ENCODE measurements around the gene CSTF2. TPM values are rescaled to one million over a fixed set of nuclear protein-coding genes. Genes with fewer than 3 reads are reported as not detected.

CSTF2 gene
- total RNA-seq, 1 experiment from 2014 or later: 26.7 TPM

DNA sequence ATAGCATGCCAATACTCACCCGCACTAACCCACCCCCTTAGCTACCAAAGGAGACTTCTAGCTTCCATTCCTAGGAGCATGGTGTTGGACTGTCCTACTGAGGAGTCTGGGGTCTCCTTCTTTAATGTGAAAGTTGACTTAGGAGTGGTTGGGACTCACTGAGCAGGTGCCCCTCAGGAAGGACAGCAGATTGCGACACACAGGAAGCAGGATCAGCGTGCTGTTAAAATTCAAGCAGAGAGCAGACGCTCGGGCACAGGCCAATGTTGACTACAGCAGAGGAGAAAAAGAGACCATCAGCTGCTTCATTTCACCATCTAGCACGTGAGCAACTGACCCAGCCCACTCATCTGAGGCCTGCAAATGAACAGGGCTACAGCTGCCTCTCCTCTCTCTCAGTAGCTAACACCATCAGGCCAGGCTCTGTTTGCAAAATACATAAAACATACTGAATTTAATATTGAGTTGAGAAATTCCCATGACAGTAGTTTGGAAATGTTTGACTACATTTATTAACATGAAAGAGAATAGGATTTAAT is 43.2 kb downstream of the CSTF2 start:
- no peak for DNase-seq (ENCODE audit: unreplicated experiment)
- ChIA-PET CTCF (interaction anchor here (1.1 kb wide), 1 partner anchor 11 kb away, joined by 3 read pairs; no protein-coding TSS in a partner anchor), POLR2A (no interaction called here)
- Mint-ChIP-seq H3K27ac (ENCODE audit: low read depth, unreplicated experiment) (no peak overlapping the region), H3K9me3 (ENCODE audit: unreplicated experiment) (no peaks in the 10 kb centered on the region), H3K4me1 (ENCODE audit: insufficient read depth, unreplicated experiment) (peaks cover 9% of the 10 kb centered on the region), H3K36me3 (ENCODE audit: insufficient read depth, unreplicated experiment) (no peaks in the 10 kb centered on the region), H3K4me3 (ENCODE audit: unreplicated experiment) (no peak overlapping the region), H3K27me3 (ENCODE audit: insufficient read depth, unreplicated experiment) (peaks cover 64% of the 10 kb centered on the region)
- TF ChIP-seq, protein P1, sequence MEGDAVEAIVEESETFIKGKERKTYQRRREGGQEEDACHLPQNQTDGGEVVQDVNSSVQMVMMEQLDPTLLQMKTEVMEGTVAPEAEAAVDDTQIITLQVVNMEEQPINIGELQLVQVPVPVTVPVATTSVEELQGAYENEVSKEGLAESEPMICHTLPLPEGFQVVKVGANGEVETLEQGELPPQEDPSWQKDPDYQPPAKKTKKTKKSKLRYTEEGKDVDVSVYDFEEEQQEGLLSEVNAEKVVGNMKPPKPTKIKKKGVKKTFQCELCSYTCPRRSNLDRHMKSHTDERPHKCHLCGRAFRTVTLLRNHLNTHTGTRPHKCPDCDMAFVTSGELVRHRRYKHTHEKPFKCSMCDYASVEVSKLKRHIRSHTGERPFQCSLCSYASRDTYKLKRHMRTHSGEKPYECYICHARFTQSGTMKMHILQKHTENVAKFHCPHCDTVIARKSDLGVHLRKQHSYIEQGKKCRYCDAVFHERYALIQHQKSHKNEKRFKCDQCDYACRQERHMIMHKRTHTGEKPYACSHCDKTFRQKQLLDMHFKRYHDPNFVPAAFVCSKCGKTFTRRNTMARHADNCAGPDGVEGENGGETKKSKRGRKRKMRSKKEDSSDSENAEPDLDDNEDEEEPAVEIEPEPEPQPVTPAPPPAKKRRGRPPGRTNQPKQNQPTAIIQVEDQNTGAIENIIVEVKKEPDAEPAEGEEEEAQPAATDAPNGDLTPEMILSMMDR (IDR thresholded peaks at IDR 0.05; ENCODE audit: unreplicated experiment): no peak
- BruUV-seq (replicated peaks): no TSS peak
- intact Hi-C loops (cut with micrococcal nuclease): no loop called here

DNA sequence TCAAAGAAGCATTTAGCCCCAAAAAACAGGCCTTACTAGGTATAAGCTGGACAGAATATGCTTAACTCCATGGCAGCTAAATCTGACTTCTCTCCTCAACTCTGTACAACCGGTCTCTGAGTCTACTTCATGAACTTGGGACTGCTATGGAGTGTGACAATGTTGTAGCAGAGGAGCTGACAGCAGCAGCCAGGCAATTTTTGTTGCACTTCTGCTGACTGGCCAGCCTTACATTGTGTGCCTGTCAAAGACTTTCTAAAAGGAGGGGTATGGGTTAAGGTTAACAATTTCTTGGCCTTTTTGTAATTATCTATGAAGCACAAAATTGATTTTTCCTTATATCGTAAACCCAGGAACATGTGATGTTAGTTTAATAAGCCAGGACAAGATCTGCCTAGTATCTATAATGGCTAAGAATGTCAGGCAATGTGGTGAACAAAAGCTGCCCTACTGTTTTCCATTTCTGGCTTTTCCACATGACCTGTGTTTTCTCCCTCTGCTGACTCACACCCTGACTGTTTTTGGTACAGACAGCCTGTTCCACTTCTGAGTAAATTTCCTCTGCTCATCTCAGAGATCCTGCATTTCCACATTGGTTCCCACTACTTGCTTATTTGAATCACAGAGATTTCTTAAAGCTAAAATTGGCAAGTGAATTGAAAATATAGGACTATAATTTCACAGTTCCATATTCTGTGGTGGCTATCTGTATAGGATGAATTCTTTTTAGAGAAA is 44.6 kb downstream of the CSTF2 start:
- TF ChIP-seq, protein P1 (IDR thresholded peaks at IDR 0.05; ENCODE audit: unreplicated experiment): no peak
- peaks cover 9% of the 10 kb centered on the region for H3K4me1 Mint-ChIP-seq (ENCODE audit: insufficient read depth, unreplicated experiment)
- BruUV-seq (replicated peaks): no TSS peak
- H3K36me3 Mint-ChIP-seq (ENCODE audit: insufficient read depth, unreplicated experiment): no peaks in the 10 kb centered on the region
- DNase-seq (ENCODE audit: unreplicated experiment): peak; percentile 4
- ChIA-PET POLR2A (no interaction called here), CTCF (interaction anchor here (0.6 to 1.1 kb wide), 5 partner anchors 13 to 1651 kb away, joined by 3 read pairs; no protein-coding TSS in a partner anchor)
- peak overlapping the region; percentile 59 for H3K27ac Mint-ChIP-seq (ENCODE audit: low read depth, unreplicated experiment)
- H3K4me3 Mint-ChIP-seq (ENCODE audit: unreplicated experiment): no peak overlapping the region
- intact Hi-C loops (cut with micrococcal nuclease): no loop called here
- H3K9me3 Mint-ChIP-seq (ENCODE audit: unreplicated experiment): no peaks in the 10 kb centered on the region
- peaks cover 52% of the 10 kb centered on the region for H3K27me3 Mint-ChIP-seq (ENCODE audit: insufficient read depth, unreplicated experiment)

DNA sequence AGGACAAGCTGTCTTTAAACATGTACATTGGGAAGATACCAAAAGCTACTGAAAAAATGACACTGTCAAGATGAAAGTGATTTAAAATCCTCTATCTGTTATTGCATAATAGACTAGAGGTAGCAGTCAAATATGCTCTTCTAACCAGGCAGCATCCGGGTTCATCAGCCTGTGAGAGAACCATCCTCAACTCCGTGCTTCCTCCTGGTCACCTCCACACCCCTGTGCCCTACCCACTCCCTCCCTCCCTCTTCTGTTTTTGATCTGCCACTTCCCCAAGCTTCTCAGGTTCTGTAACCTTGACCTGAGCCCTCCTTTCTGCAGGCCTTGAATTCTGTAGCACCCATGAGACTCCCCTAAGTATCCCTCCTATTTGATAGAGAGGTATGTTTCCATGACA is 48.1 kb downstream of the CSTF2 start:
- TF ChIP-seq, protein P1 (IDR thresholded peaks at IDR 0.05; ENCODE audit: unreplicated experiment): no peak
- DNase-seq (ENCODE audit: unreplicated experiment): no peak
- Mint-ChIP-seq H3K4me1 (ENCODE audit: insufficient read depth, unreplicated experiment) (peaks cover 9% of the 10 kb centered on the region), H3K36me3 (ENCODE audit: insufficient read depth, unreplicated experiment) (no peaks in the 10 kb centered on the region), H3K27ac (ENCODE audit: low read depth, unreplicated experiment) (no peak overlapping the region), H3K4me3 (ENCODE audit: unreplicated experiment) (no peak overlapping the region), H3K27me3 (ENCODE audit: insufficient read depth, unreplicated experiment) (peaks cover 34% of the 10 kb centered on the region), H3K9me3 (ENCODE audit: unreplicated experiment) (no peaks in the 10 kb centered on the region)
- POLR2A ChIA-PET: no interaction called here
- no TSS peak for BruUV-seq (replicated peaks)
- CTCF ChIA-PET: interaction anchor here (0.6 to 1.2 kb wide), 2 partner anchors 100 to 630 kb away, joined by 3 to 7 read pairs; no protein-coding TSS in a partner anchor
- intact Hi-C loops (cut with micrococcal nuclease): no loop called here

DNA sequence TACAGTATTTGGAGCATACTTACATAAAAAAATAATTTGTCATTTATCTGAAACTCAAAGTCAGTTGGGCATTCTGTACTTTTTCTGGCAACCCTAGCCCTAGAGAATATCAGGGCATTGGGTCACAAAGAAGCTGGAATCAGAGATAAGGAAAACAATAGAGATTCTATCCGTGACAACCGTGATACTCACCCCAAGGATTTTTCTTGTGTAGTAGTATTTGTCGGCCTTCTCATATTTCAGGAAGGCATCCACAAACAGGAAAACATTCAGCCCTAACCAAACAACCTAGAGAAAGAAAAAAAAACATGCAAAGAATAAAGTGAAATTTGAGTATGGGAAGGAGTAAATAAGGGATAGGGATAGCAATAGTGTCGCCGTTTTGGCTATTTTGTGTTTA is 50.3 kb downstream of the CSTF2 start:
- no peak for DNase-seq (ENCODE audit: unreplicated experiment)
- intact Hi-C loops (cut with micrococcal nuclease): no loop called here
- POLR2A ChIA-PET: interaction anchor here (0.5 kb wide), 1 partner anchor 470 kb away, joined by 3 read pairs; no protein-coding TSS in a partner anchor
- no TSS peak for BruUV-seq (replicated peaks)
- Mint-ChIP-seq H3K4me3 (ENCODE audit: unreplicated experiment) (no peak overlapping the region), H3K4me1 (ENCODE audit: insufficient read depth, unreplicated experiment) (peaks cover under 1% of the 10 kb centered on the region), H3K36me3 (ENCODE audit: insufficient read depth, unreplicated experiment) (no peaks in the 10 kb centered on the region), H3K27me3 (ENCODE audit: insufficient read depth, unreplicated experiment) (peaks cover 41% of the 10 kb centered on the region), H3K9me3 (ENCODE audit: unreplicated experiment) (no peaks in the 10 kb centered on the region), H3K27ac (ENCODE audit: low read depth, unreplicated experiment) (no peak overlapping the region)
- CTCF ChIA-PET: no interaction called here
- TF ChIP-seq, protein P1 (IDR thresholded peaks at IDR 0.05; ENCODE audit: unreplicated experiment): no peak

All from MCF 10A (cell line).